NOMO-1 treated with dmso at 0.1 percent for 144 hours (cell line): ENCODE measurements around the gene ZFP36L1.
A peak's percentile ranks its signal among the peaks of the same experiment; 100 is the strongest.

Experiments used
- DNase-seq: peaks from one replicate; lab custom pipeline; 2025; ENCODE audit not compliant: unreplicated experiment; lab: John Stamatoyannopoulos, UW

Gene ZFP36L1

DNA sequence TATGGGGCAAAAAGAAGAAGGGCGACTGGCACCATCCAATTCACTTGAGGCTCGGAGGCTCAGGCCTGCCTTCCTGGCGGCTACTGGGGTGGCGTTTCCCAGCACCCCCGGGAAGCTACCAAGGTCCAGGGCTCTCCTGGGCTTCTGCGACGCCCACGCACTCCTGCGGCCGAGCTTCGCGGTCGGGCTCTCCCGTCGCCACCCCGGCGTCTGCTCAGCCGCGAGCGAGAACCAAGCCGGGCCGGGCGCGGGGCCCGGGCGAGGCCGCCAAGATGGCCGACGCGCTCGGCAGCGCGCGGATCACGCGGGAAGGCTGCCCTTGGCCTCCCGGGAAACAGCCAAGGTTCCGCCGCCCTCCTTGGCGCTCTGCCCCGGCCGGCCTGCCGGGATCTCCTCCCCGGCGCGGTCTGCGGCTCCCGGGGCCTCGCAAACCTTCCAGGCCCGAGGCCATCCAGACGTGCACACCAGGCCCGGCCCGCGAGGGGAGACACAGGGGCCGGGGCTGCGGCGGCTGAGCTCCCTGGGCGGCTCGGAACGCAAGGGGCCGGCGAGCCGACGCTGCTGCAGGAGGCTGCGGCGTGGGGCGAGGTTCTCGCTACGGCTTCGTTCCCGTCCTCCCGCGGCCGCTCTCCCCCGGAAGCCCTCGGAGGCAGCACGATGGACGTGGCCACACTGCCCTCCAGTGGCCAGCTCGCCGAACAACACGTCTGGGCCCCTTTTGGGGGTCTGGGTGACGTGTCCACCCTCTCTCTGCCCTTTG is 23.5 kb upstream of the ZFP36L1 start:
- DNase-seq = peak; percentile 79

DNA sequence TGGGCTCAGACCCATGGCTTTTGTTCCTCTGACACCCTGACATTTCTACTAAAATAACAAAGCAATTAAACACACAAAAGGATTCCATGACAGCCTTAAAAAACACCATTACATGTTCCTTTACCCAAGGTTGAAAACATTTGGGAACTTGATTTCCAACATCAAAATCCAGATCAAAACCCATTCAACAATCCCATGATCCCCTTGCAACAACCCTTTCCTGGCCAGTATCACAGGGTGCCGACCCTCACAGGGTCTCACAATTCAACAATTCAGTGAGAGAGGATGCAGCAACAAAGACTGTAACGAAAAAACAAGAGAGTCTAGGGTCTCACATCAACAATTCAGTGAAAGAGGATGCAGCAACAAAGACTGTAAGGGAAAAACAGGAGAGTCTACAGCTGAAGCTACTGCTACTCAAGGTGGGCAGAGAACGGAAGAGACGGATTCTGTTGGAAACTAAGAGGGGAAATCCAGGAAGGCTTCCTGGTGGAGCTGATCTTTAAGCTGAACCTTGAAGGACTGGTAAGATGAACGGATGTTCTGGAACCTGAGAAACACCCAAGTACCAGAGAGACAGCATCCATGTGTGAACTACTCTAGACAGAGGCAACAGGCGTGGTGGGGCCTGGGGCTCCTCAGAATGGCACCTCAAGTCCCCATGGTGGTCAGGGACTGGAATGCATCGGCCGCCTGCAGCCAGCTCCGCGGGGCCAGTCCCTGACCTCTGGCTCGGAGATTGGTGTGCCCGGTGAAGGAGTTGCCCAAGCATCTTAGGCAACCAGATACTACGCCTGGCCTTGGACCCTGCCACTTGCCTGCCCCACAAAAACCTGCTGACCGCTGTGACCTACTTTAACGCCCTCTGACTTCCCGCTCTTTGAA is 22.7 kb upstream of the ZFP36L1 start:
- no peak for DNase-seq

DNA sequence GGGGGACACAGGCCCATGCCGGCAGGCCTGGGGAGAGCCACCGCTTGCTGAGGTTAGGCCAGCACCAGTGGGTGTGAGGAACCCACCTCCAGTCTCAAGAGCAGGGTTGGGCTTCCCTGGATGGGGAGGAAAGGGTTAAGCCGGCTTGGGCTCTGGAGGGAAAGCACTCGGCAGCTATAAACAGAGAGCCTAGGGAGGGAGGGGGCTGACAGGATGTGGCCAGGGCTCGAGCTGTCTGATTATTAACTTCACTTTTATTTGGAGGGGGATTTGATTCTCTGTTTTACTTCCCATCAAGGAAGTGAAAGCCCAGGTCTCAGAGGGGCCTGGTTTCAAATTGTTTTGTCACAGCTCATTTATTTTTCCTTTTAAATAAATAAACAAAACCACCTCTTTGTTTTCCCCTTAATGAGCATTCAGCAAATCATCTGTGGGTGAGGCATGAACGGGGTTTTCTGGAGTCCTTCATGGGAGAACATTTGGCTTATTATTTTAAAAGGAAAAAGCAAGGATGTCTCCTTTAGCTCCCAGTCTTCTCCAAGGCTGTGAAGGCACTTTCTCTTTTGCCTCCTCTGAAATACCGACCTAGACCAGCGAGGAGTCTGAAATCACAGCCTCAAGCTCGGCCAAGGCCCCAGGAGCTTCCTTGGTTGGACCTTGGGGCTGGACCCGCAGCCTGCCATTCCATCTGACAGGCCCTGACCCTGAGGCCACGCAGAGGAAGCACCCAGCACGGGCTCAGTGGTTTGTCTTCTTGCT is 21.9 kb upstream of the ZFP36L1 start:
- DNase-seq = peak; percentile 17

DNA sequence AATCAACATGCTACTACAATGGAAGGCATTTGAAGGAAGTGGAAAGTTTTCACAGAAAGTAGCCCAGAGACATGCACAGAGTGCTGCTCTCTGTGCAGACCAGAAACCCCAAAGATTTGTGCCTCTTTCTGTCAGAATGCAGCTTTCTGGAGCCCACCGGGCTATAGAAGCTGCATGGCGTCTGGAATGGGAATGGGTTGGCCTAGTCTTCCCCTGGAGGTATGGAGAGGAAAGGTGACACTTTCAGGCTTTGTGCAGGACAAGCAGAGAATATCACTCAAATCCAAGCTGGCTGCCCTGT is 21.3 kb upstream of the ZFP36L1 start:
- DNase-seq = no peak

DNA sequence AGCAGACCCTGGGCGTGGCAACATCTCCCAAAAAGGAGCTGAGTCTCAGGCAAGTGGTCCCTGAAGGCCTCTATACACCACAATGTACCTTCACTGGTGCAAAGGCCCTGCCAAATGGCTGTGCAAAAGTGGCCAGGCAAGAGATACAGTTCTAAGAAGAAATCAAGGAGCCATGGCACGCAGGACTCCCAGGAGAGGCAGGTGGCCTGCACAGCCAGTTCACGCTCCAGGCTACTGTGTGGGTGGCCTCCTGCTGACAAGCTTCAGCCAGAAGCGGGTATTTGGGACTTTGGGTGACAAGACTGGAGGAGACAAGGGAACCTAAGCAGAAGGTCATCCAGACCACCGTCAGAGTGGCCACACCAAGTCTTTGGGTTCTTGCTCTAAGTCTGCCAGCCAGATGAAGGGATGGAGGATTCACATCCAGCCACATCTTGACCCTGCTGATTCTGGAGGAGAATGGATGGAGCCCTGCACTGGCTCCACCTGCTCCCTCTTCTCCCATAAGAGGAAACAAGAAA is 20.5 kb upstream of the ZFP36L1 start:
- DNase-seq = no peak

DNA sequence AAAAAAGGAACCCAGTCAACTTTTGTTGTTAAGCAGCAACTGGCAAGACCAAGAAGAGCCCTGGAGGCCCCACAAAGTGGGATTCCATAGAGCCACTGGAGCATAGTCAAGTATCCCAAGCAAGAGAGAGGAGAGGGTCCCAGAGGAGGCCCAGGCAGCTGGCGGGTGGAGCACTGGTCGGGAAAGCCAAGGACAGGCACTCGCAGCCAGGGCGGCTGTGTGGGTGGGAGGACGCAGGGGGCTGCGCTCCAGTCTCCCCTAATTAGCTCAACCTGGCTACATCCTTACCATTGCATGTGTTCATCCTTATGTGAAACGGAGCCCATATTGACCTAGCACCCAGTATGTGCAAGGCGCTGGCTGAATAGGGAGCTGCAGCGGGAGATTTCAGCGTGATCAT is 18.3 kb upstream of the ZFP36L1 start:
- no peak for DNase-seq

DNA sequence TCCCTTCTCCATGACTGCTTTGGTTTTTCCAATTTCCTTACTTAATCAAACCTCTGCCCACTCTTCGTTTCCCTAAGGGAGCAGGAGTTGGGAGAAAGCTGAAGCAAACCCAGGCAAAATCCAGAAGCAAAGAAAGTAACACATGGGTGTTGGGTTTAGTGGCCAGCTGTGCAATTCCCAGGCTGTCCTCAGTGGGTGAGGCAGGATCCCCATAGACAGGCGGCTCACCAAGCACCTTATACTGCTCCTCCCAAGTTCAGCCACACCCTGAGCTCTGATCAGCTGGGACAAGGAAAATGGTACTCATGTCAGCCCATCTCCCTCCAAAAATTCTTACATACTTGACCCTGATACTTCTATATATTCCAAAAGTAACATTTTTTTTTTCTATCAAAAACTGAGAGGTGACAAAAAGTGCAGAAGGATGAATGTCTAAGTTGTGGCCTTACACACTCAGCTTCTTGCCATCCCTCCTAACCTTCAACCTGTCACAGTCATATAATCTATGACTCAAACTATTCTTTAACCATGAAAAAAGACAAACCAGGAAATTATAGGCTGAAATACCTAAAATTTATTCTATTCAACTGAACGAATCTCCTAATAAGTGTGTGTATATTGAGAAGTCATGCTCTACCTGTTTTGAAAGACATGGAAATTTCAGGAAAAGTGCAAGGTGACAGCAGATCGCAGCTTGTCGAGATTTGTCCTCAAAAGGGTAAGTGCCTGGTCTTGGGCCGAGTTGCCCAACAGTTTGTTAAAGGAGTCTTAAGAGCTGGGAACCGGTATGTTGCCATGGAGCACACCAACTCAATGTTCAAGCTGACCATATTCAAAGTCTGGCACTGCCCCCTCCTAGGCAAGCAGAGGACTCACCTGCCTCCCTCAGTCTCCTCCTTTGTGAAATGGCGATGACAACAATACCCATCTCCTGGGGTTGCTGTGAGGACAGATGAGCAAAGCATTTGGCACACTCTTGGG is 17.6 kb upstream of the ZFP36L1 start:
- DNase-seq = no peak

DNA sequence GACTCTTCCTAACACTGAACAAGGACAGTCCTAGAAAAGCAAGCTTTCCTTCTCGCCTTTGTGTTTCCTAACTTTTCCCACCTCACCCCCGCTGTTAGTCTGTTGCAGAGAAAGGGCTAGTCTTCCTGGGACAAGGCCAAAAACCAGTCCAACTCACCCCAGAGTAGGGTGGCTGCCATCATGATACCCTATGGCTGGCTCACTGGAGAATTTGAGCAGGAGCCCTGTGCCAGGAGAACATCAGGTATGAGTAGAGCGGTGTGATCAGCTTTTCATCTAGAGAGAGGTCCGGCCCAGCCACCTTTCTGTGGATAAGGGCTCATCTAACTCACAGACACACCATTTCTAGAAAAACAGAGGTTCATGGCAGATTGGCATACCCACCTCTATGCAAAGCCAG is 16.7 kb upstream of the ZFP36L1 start:
- no peak for DNase-seq

DNA sequence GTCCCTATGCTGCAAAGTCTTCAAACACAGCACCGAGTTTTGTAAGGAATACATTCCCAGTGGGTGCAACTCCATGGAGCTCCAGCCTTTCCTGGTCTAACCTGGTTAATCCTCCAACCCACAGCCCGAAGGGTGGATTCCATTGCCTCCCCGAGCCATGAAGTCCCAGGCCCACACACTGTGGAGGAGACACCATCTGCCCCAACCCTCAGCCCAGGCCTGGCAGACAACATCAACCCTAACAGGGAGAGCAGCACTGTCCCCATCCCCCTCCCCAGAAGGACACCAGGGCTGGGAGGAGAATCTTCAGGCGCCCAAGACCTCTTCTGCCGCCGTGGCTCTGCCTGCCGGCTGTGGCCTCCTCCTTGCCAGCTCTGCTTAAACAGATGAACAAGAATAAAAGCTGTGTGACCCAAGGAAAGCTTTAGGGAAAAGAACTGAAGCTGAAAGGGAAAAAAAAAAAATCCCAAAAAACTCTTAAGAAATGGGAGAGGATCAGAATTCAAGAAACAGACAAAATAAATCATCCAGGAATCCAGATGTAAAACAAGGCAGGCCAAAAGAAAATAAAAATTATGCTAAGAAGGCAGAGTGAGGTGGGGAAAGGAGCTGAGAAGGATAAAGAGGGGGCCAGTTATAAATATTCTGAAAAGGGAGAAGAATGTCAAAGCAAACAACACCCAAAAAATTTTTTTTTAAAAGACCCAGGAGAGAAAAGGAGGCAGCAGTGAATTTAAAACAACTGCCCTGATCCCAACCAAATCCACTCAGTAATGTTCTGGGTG is 16.0 kb upstream of the ZFP36L1 start:
- DNase-seq = no peak

DNA sequence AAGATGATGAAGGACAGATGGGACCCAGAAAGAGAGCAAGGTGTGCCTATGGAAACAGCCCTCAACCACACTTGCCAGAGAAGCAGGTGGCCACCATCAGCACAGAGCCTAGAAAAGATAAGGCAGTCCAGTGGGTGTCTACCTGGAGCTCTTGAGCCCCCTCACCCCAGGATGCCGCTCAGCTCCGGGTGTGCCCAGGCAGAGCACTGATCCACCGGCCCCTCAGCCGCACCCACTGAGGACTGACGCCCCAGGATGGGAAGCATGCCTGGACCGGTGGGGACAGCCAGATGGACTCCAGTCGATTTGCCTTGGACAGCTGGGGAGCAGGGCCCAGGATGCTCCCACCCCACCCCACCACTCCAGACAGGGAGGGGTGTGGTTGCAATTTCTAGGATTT is 15.1 kb upstream of the ZFP36L1 start:
- DNase-seq = no peak

DNA sequence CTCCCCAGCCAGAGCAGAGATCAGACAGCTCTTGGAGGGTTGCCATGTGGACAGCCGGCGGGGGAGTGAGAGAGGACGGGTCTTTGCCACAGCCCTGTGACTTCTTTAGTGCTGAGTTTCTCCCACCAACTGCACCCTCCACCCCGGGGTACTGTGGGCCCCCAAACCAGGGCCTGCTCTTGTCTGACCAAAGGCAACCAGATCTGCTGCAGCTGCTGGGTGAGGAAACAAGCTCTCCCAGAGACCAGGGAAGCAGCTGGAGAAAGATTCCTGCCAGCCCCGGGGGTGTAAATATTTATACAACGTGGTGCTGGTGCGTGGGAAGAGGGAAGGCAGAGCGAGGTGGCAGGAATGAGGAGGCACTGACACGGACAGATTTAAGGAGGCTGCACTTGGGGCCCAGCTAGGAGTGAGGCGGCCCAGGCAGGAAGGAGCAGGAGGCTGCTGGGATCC is 14.3 kb upstream of the ZFP36L1 start:
- no peak for DNase-seq

DNA sequence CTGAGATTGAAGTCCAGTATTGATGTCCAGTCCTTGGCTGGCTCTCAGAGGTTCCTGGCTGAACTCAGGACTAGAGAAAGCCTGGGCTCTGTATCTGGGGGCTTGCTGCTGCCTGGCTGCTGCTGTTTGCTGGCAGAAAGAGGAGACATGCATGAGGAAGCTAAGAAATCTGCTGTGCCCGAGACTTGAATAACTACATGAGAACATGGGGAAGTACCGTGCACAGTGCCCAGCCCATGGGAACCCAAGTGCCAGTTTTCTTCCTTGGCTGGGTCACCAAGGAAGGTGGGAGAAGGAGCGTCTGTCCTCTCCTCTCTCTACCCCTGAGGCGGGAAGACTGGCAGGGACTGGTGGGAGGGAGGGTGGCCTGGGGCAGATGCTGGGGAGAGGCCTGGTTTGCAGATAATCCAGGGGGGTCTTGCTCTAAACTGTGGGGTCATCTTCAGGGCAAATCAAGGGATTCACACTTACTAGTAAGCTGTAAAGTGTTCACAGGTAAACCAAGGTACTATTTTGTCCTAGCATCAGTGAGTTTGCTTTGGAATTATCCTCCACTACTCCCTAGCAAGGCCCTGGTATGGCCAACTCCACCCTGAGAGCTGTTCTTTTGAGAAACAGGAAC is 13.8 kb upstream of the ZFP36L1 start:
- DNase-seq = no peak

DNA sequence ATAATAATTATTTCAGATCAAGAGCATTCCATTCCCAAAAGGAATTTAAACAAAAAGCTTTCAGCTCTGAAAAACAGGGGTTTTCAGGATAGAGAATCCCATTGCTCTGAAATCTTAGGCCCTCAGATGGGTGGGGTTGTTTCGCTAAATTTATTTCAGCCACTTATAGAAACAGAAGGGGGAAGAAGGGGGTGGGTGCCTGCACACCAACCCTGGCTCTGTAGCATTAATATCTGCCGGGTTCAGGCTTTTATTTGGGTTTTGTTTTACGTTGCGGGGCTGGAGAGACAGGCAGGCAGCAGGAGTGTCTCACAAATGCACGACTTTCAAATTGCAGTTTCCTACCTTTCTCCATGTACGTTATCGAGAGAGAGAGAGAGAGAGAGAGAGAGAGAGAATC is 12.5 kb upstream of the ZFP36L1 start:
- DNase-seq = no peak

DNA sequence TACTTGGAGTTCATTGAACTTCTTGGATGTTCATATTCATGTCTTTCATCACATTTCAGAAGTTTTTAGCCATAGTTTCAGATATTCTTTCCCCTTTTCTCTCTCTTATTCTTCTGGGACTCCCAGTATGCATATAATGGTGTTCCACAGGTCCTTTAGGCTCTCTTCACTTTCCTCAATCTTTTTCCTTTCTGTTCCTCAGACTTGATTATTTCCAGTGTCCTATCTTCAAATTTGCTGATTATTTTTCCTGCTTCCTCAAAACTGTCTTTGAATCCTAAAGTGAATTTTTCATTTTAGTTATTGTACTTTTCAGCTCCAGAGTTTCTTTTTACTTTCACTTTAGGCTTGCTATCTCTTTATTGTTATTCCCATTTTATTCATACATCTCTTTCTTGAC is 8.8 kb upstream of the ZFP36L1 start:
- no peak for DNase-seq

DNA sequence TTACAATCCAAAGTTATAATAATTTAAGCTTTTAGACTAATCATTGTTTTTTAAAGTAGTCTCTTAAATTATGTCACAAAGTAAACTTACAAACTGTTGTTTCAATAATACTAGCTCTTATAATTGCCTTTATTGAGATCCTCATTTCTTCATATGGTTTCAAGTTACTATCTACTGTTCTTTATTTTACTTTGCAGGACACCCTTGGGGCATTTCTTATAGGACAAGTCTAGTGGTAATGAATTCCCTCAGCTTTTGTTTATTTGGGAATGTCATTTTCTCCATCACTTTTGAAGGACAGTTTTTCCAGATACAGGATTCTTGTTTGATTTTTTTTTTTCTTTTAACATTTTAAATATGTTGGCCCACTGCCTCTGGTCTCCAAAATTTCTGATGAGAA is 8.1 kb upstream of the ZFP36L1 start:
- DNase-seq = no peak

DNA sequence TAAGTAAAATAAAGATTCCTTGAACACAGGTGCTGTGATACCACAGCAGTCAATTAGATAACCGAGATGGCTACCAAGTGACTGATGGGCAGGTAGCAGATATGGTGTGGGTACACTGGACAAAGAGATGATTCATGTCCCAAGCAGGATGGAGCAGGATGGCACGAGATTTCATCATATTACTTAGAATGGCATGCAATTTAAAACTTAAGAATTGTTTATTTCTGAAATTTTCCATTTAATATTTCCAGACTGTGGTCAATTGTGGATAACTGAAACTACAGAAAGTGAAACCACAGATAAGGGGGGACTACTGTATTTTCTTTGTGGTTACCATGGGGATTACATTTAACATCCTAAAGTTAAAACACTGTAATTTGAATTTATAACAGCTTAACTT is 7.5 kb upstream of the ZFP36L1 start:
- DNase-seq = no peak

DNA sequence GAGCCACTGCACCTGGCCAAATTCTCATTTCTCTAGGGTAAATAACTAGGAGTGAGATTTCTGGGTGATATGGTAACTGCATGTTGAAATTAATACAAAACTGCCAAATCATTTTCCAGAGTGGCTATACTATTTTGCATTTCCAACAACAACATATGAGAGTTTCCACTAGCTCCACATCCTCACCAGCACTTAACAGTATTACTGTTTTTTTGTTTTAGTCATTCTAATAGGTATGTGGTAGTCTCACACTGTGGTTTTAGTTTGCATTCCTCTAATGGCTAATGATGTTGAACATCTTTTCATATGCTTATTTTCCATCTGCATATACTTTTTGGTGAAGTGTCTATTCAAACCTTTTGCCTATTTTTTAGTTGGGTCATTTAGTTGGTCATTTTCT is 5.8 kb upstream of the ZFP36L1 start:
- no peak for DNase-seq

DNA sequence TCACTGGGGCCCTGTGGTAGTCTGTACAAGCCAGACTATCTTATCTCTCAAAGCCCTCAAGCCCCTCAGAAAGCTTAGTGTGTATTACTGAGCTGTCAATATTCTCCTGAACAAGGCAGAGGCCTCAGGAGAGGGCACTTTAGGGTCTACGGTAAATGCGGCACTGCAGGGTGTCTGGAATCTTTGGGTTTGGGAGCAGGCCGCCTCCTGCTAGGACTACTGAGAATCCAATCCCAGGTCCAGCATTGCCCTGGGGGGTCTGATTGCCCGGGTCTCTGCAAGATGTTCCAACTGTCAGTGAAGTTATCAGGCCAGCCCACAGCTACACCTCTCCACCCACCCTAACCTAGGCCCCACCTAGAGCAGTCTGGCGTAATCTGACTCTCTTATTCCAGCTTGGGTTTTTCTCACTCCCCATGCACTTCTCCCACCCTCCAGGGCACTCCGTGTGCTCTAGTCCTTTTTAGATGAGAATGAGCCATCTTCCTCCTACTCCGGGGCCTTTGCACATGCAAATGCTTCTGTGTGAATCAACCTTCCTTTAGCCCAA is 4.3 kb upstream of the ZFP36L1 start:
- DNase-seq = no peak
